Colonic mucosa (tissue), 4 donors: ENCODE results near the gene GNMT. TPM values are rescaled to one million over a fixed set of nuclear protein-coding genes. Genes with fewer than 3 reads are reported as not detected.
"Not testable (repeated sequence)": the region's sequence is repeated elsewhere in the genome, so short reads cannot be mapped to it uniquely, and the experiment has no call there.

Source experiments
- DNase-seq: peaks from one replicate; pipeline ENCODE4 v3.0.0-alpha.2; 2020
- H3K27ac ChIP-seq: fragments of 200-600 bp; one replicate; pipeline ENCODE4 v1.8.0; 2021
- H3K27me3 ChIP-seq: fragments of 200-600 bp; one replicate; pipeline ENCODE4 v1.8.0; 2021
- H3K36me3 ChIP-seq: fragments of 200-600 bp; one replicate; pipeline ENCODE4 v1.8.0; 2021
- H3K4me1 ChIP-seq: fragments of 200-600 bp; one replicate; pipeline ENCODE4 v1.8.0; 2021; ENCODE audit warnings: mild to moderate bottlenecking
- H3K4me3 ChIP-seq: fragments of 200-600 bp; one replicate; pipeline ENCODE4 v1.8.0; 2021
- H3K9ac ChIP-seq, 2 donors: one replicate each; pipeline ENCODE4 v1.7.0; 2013; ENCODE audit warnings: control low read depth in 2 of 2, low read depth in 2 of 2, low read length in 2 of 2
- H3K9me3 ChIP-seq: fragments of 200-600 bp; one replicate; pipeline ENCODE4 v1.8.0; 2021
- CTCF ChIP-seq: fragments of 200-600 bp; IDR thresholded peaks from one replicate; pipeline ENCODE4 v1.8.0; 2022; ENCODE audit warnings: antibody characterized with exemption, mild to moderate bottlenecking
- intact Hi-C: fragments of 100-400 bp; cut with DNase I; formaldehyde crosslinking; loops from one replicate; pipeline ENCODE4 v1.14.1; 2022
- total RNA-seq, 2 donors: library from RNA; stranded (reverse); fragmentation: NEBNext Ultra II Directional in 1 of 2; extraction: Animal tissue kit (Norgen Biotek cat#: 25700) in 1 of 2; gene quantifications; one replicate each; pipeline ENCODE4 v1.2.1, GENCODE V29; 2021
- donor health status: healthy.
- donor health status: DM: no; HTN: no; CAD: no.
- donor health status: DM: no; HTN: no; CAD: no.

Gene GNMT
- total RNA-seq, 2 donors from 2014 or later, result 0.96 TPM; not detected in 1

GRCh38 chr6:42937548-42938427 lies 22.8 kb upstream of the GNMT start:
- DNase-seq, result no peak
- Histone ChIP-seq H3K36me3 (peaks cover 14% of the 10 kb centered on the region), H3K4me1 (no peaks in the 10 kb centered on the region), H3K4me3 (no peak overlapping the region), H3K27me3 (no peaks in the 10 kb centered on the region), H3K9me3 (no peaks in the 10 kb centered on the region), H3K9ac (no peak overlapping the region), H3K27ac (no peak overlapping the region)
- intact Hi-C loops, result no loop called here
- no peak for TF ChIP-seq CTCF

GRCh38 chr6:42938428-42938796 lies 22.1 kb upstream of the GNMT start:
- Histone ChIP-seq H3K27ac (no peak overlapping the region), H3K4me3 (no peak overlapping the region), H3K9me3 (no peaks in the 10 kb centered on the region), H3K36me3 (peaks cover 14% of the 10 kb centered on the region), H3K9ac (no peak overlapping the region), H3K4me1 (no peaks in the 10 kb centered on the region), H3K27me3 (no peaks in the 10 kb centered on the region)
- no peak for DNase-seq
- intact Hi-C loops, result no loop called here
- no peak for TF ChIP-seq CTCF

GRCh38 chr6:42938987-42939809 lies 21.4 kb upstream of the GNMT start:
- no peak for TF ChIP-seq CTCF
- no peak overlapping the region for H3K9ac ChIP-seq
- no peaks in the 10 kb centered on the region for H3K4me1 ChIP-seq
- intact Hi-C loops, result no loop called here
- no peaks in the 10 kb centered on the region for H3K9me3 ChIP-seq
- no peaks in the 10 kb centered on the region for H3K27me3 ChIP-seq
- H3K4me3 ChIP-seq, result no peak overlapping the region
- no peak overlapping the region for H3K27ac ChIP-seq
- DNase-seq, result no peak
- peaks cover 11% of the 10 kb centered on the region for H3K36me3 ChIP-seq

GRCh38 chr6:42939810-42940167 lies 20.8 kb upstream of the GNMT start:
- H3K4me3 ChIP-seq, result no peak overlapping the region
- no peak for TF ChIP-seq CTCF
- no peaks in the 10 kb centered on the region for H3K27me3 ChIP-seq
- no peak for DNase-seq
- no peak overlapping the region for H3K9ac ChIP-seq
- intact Hi-C loops, result no loop called here
- H3K4me1 ChIP-seq, result no peaks in the 10 kb centered on the region
- H3K9me3 ChIP-seq, result no peaks in the 10 kb centered on the region
- H3K36me3 ChIP-seq, result peaks cover 8% of the 10 kb centered on the region
- no peak overlapping the region for H3K27ac ChIP-seq

GRCh38 chr6:42940493-42941045 lies 20.0 kb upstream of the GNMT start:
- H3K4me1 ChIP-seq, result no peaks in the 10 kb centered on the region
- H3K9me3 ChIP-seq, result no peaks in the 10 kb centered on the region
- H3K27me3 ChIP-seq, result no peaks in the 10 kb centered on the region
- no peak overlapping the region for H3K9ac ChIP-seq
- peaks cover 2% of the 10 kb centered on the region for H3K36me3 ChIP-seq
- no peak overlapping the region for H3K27ac ChIP-seq
- DNase-seq, result no peak
- no peak for TF ChIP-seq CTCF
- intact Hi-C loops, result no loop called here
- no peak overlapping the region for H3K4me3 ChIP-seq

- DNase-seq, H3K4me3 ChIP-seq, H3K27ac ChIP-seq, H3K4me1 ChIP-seq, intact Hi-C loops, H3K27me3 ChIP-seq, H3K9ac ChIP-seq, H3K36me3 ChIP-seq, H3K9me3 ChIP-seq: not testable (repeated sequence)
These were observed 19.2 kb upstream of the GNMT start for GRCh38 chr6:42941356-42941755.
